A673 (cell line): ENCODE results near the gene SEL1L3.

Experiments
- CTCF ChIP-seq: fragments of 300-800, 200-600 bp; sonication (generic); conservative IDR thresholded peaks from 2 replicates; pipeline ENCODE4 v1.5.1; 2017; ENCODE audit warnings: low read depth, mild to moderate bottlenecking, antibody characterized with exemption, low read length, moderate library complexity, mixed read lengths
- EZH2 ChIP-seq: fragments of 200-600 bp; sonication (generic); IDR thresholded peaks from 2 replicates; pipeline ENCODE4 v1.6.1; 2017; ENCODE audit warnings: borderline replicate concordance, low read depth, mild to moderate bottlenecking, mixed read lengths, antibody characterized with exemption, low read length; ENCODE audit not compliant: poor library complexity, severe bottlenecking

- TF ChIP-seq CTCF, result no peak
- TF ChIP-seq EZH2, result no peak
These were observed 1.1 kb upstream of the SEL1L3 start for GRCh38 chr4:25863831-25864418.
